SK-N-SH treated with all-trans-retinoic acid at 6 μM for 48 hours (cell line): ENCODE results near the gene DPH3.

Experiments
- ARNTL ChIP-seq: fragments of 450-650 bp; formaldehyde crosslinking; IDR thresholded peaks from 2 replicates; pipeline ENCODE4 v1.5.0; 2020; ENCODE audit warnings: low read depth, mild to moderate bottlenecking, moderate library complexity, borderline replicate concordance
- BACH2 ChIP-seq: fragments of 250-450 bp; sonication (Bioruptor Pico); IDR thresholded peaks from 2 replicates; pipeline ENCODE4 v1.9.0; 2021; ENCODE audit warnings: mild to moderate bottlenecking, borderline replicate concordance
- CREB5 ChIP-seq: fragments of 250-450 bp; sonication (Bioruptor Pico); IDR thresholded peaks from 2 replicates; pipeline ENCODE4 v1.5.1; 2020; ENCODE audit warnings: low read depth, mild to moderate bottlenecking, moderate library complexity
- ESRRG ChIP-seq: fragments of 250-450 bp; sonication (Bioruptor Pico); IDR thresholded peaks from 2 replicates; pipeline ENCODE4 v1.6.1; 2021; ENCODE audit warnings: mild to moderate bottlenecking
- RARB ChIP-seq: fragments of 250-450 bp; sonication (Bioruptor Pico); IDR thresholded peaks from 2 replicates; pipeline ENCODE4 v1.8.0; 2021; ENCODE audit warnings: mild to moderate bottlenecking, moderate library complexity
- SNAI2 ChIP-seq: fragments of 250-450 bp; sonication (Bioruptor Pico); IDR thresholded peaks from 2 replicates; pipeline ENCODE4 v1.5.0; 2020; ENCODE audit warnings: mild to moderate bottlenecking, moderate library complexity
- TCF4 ChIP-seq: fragments of 250-450 bp; sonication (Bioruptor Pico); IDR thresholded peaks from 2 replicates; pipeline ENCODE4 v1.8.0; 2021; ENCODE audit warnings: mild to moderate bottlenecking, moderate library complexity, borderline replicate concordance
- ZC3H10 ChIP-seq: fragments of 250-450 bp; sonication (Bioruptor Pico); IDR thresholded peaks from 2 replicates; pipeline ENCODE4 v1.5.1; 2021; ENCODE audit warnings: mild to moderate bottlenecking, moderate library complexity
- ZFP3 ChIP-seq: fragments of 250-450 bp; sonication (Bioruptor Pico); IDR thresholded peaks from 2 replicates; pipeline ENCODE4 v1.5.0; 2020; ENCODE audit warnings: mild to moderate bottlenecking, moderate library complexity
- ZFP30 ChIP-seq: fragments of 450-650 bp; formaldehyde crosslinking; IDR thresholded peaks from 2 replicates; pipeline ENCODE4 v1.5.0; 2022; ENCODE audit warnings: mild to moderate bottlenecking, moderate library complexity
- ZNF565 ChIP-seq: fragments of 450-650 bp; formaldehyde crosslinking; conservative IDR thresholded peaks from 2 replicates; pipeline ENCODE4 v1.5.0; 2020; ENCODE audit warnings: low read depth, mild to moderate bottlenecking, moderate library complexity
- ZNF70 ChIP-seq: fragments of 450-650 bp; formaldehyde crosslinking; IDR thresholded peaks from 2 replicates; pipeline ENCODE4 v1.5.0; 2020; ENCODE audit warnings: mild to moderate bottlenecking, moderate library complexity
- TF ChIP-seq, protein P1 (sequence below): fragments of 250-450 bp; sonication (Bioruptor Pico); IDR thresholded peaks from 2 replicates; pipeline ENCODE4 v1.8.0; 2020; ENCODE audit warnings: mild to moderate bottlenecking, moderate library complexity, borderline replicate concordance

DNA sequence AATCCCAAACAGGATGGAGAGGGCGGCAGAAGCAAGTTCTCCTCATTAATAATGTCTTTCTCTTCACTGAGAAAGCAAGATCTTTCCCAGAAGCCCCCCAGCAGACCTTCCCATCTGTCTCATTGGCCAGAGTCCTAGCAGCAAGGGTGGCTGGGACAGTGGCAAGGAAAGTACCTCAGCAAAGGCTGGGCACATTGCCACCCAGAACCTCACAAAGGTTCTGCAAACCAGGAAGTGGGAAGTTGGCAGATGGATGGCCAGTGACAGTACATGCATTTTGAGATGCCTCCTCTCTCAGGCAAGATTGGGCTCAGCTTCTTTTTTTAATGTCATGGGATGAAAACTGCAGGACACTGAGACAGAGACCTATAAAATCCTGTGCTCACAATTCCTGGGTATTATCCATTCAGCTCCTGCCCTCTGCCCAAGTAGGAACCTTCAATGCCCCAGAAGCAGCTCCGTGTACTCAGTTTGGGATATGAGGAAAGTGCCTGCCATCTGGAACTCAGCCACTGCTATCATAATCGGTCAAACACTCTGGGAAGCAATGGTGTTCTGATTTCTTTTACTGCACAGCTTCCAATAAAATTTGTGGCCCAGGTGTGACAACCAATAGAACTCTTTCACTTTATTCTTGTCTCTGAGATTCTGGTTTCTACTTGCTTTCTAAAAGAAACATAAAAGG, 25.5 kb downstream of the DPH3 start:
- TF ChIP-seq BACH2 (CRISPR knock-in tag): no peak
- TF ChIP-seq ZFP3 (CRISPR knock-in tag): no peak
- no peak for TF ChIP-seq ZNF70 (CRISPR knock-in tag)
- TF ChIP-seq TCF4 (CRISPR knock-in tag): no peak
- TF ChIP-seq, protein P1, sequence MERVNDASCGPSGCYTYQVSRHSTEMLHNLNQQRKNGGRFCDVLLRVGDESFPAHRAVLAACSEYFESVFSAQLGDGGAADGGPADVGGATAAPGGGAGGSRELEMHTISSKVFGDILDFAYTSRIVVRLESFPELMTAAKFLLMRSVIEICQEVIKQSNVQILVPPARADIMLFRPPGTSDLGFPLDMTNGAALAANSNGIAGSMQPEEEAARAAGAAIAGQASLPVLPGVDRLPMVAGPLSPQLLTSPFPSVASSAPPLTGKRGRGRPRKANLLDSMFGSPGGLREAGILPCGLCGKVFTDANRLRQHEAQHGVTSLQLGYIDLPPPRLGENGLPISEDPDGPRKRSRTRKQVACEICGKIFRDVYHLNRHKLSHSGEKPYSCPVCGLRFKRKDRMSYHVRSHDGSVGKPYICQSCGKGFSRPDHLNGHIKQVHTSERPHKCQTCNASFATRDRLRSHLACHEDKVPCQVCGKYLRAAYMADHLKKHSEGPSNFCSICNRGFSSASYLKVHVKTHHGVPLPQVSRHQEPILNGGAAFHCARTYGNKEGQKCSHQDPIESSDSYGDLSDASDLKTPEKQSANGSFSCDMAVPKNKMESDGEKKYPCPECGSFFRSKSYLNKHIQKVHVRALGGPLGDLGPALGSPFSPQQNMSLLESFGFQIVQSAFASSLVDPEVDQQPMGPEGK (CRISPR knock-in tag): no peak
- no peak for TF ChIP-seq ESRRG
- no peak for TF ChIP-seq CREB5 (CRISPR knock-in tag)
- TF ChIP-seq RARB: no peak
- TF ChIP-seq ZFP30 (CRISPR knock-in tag): no peak
- no peak for TF ChIP-seq ZC3H10 (CRISPR knock-in tag)
- TF ChIP-seq SNAI2: no peak
- TF ChIP-seq ARNTL: no peak
- TF ChIP-seq ZNF565: no peak
